Trophoblast cell (in vitro differentiated cells and primary cell): Measurements from ENCODE around the gene GNAL.

Experiments
- DNase-seq, 2 donors: peaks; one replicate each; pipeline ENCODE4 v3.0.0-alpha.2; 2016
- H2AFZ ChIP-seq: 2 replicates; pipeline ENCODE4 v1.6.1; 2013; ENCODE audit warnings: low read length, moderate library complexity, mild to moderate bottlenecking; ENCODE audit not compliant: insufficient read depth, poor library complexity
- H2AK5ac ChIP-seq: 2 replicates; pipeline ENCODE4 v1.6.1; 2013; ENCODE audit warnings: mild to moderate bottlenecking, low read length
- H2BK120ac ChIP-seq: 2 replicates; pipeline ENCODE4 v1.6.1; 2013; ENCODE audit warnings: low read length, mild to moderate bottlenecking, moderate library complexity; ENCODE audit not compliant: insufficient read depth, poor library complexity
- H2BK12ac ChIP-seq: 2 replicates; pipeline ENCODE4 v1.6.1; 2013; ENCODE audit warnings: mild to moderate bottlenecking, low read length, moderate library complexity
- H2BK5ac ChIP-seq: 2 replicates; pipeline ENCODE4 v1.6.1; 2013; ENCODE audit warnings: low read length, low read depth, moderate library complexity, mild to moderate bottlenecking; ENCODE audit not compliant: poor library complexity
- H3K14ac ChIP-seq: 2 replicates; pipeline ENCODE4 v1.6.1; 2013; ENCODE audit warnings: mild to moderate bottlenecking, low read length
- H3K18ac ChIP-seq: 2 replicates; pipeline ENCODE4 v1.6.1; 2013; ENCODE audit warnings: mild to moderate bottlenecking, low read length
- H3K23ac ChIP-seq: 2 replicates; pipeline ENCODE4 v1.6.1; 2013; ENCODE audit warnings: low read length
- H3K27ac ChIP-seq: 2 replicates; pipeline ENCODE4 v1.5.1; 2013; ENCODE audit warnings: low read depth, mild to moderate bottlenecking, inconsistent platforms, low read length, moderate library complexity
- H3K27me3 ChIP-seq: 2 replicates; pipeline ENCODE4 v1.6.1; 2013; ENCODE audit warnings: inconsistent platforms, mild to moderate bottlenecking, low read length, moderate library complexity; ENCODE audit not compliant: insufficient read depth
- H3K36me3 ChIP-seq, 2 experiments: 1 replicate in 1 of 2; 2 replicates in 1 of 2; pipeline ENCODE4 v1.6.1; 2013; ENCODE audit warnings: low read length in 2 of 2, mild to moderate bottlenecking in 2 of 2, moderate library complexity in 1 of 2; ENCODE audit not compliant: insufficient read depth in 2 of 2, control insufficient read depth in 1 of 2
- H3K4ac ChIP-seq: 2 replicates; pipeline ENCODE4 v1.6.1; 2013; ENCODE audit warnings: low read depth, mild to moderate bottlenecking, low read length, moderate library complexity
- H3K4me1 ChIP-seq, 2 experiments: 1 replicate in 1 of 2; 2 replicates in 1 of 2; pipeline ENCODE4 v1.6.1; 2013; ENCODE audit warnings: low read length in 2 of 2, mild to moderate bottlenecking in 2 of 2, moderate library complexity in 1 of 2; ENCODE audit not compliant: insufficient read depth in 2 of 2, control insufficient read depth in 1 of 2
- H3K4me2 ChIP-seq: 2 replicates; pipeline ENCODE4 v1.6.1; 2013; ENCODE audit warnings: inconsistent platforms, mild to moderate bottlenecking, low read length, moderate library complexity
- H3K4me3 ChIP-seq: 2 replicates; pipeline ENCODE4 v1.5.1; 2013; ENCODE audit warnings: mild to moderate bottlenecking, low read depth, low read length, inconsistent platforms
- H3K79me1 ChIP-seq: one replicate; pipeline ENCODE4 v1.6.1; 2013; ENCODE audit warnings: low read length
- H3K79me2 ChIP-seq: 2 replicates; pipeline ENCODE4 v1.6.1; 2013; ENCODE audit warnings: low read length, mild to moderate bottlenecking; ENCODE audit not compliant: control insufficient read depth, insufficient read depth, poor library complexity
- H3K9ac ChIP-seq: 2 replicates; pipeline ENCODE4 v1.6.1; 2013; ENCODE audit warnings: mild to moderate bottlenecking, low read length
- H3K9me3 ChIP-seq: 2 replicates; pipeline ENCODE4 v1.6.1; 2013; ENCODE audit warnings: low read depth, mild to moderate bottlenecking, control low read depth, inconsistent platforms, low read length; ENCODE audit not compliant: insufficient read depth
- H4K12ac ChIP-seq: 2 replicates; pipeline ENCODE4 v1.6.1; 2013; ENCODE audit warnings: low read depth, mild to moderate bottlenecking, low read length, moderate library complexity
- H4K8ac ChIP-seq: 2 replicates; pipeline ENCODE4 v1.6.1; 2013; ENCODE audit warnings: low read depth, mild to moderate bottlenecking, low read length, moderate library complexity
- H4K91ac ChIP-seq: one replicate; pipeline ENCODE4 v1.6.1; 2013; ENCODE audit warnings: low read depth, mild to moderate bottlenecking, low read length, moderate library complexity
- WGBS: extraction: QIAGEN DNeasy Blood & Tissue Kit; methylation state at CpG from one replicate; pipeline ENCODE4 v1.1.7; 2013; ENCODE audit warnings: missing lambda C conversion rate; ENCODE audit not compliant: insufficient read length, insufficient coverage; ENCODE audit errors: extremely low coverage; 5-methylcytosine and 5-hydroxymethylcytosine counted together

The GNAL gene

DNA sequence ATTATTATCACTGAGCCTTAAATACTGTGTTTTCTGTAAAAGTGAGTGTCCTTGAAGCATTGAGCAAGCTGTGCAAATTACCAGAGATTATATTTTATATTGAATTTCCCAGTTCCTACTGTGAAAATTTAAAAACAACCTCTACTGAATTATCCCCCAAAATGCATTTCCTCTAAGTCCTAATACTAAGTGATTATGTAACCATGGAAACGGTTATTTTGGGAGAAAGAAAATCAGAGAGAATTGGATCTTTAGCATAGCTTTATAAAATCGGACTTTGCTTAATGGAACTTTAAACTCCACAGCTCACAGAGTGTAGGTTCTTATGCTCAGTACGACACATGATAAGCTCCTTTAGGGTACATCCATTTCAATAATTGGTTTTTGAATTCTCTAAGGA is 142.9 kb downstream of the GNAL start:
- Histone ChIP-seq H2BK120ac (no peak overlapping the region), H2BK5ac (no peak overlapping the region), H2AFZ (no peak overlapping the region), H3K4me2 (no peak overlapping the region), H4K91ac (no peak overlapping the region), H2AK5ac (no peak overlapping the region), H3K9me3 (no peaks in the 10 kb centered on the region), H4K12ac (no peak overlapping the region), H3K27ac (no peak overlapping the region), H3K4me1 (peaks cover 0 to 3% of the 10 kb centered on the region in 2 experiments), H3K27me3 (no peaks in the 10 kb centered on the region), H4K8ac (no peak overlapping the region), H3K9ac (no peak overlapping the region), H3K4me3 (no peak overlapping the region), H3K14ac (no peak overlapping the region), H2BK12ac (no peak overlapping the region), H3K23ac (no peak overlapping the region), H3K79me2 (no peaks in the 10 kb centered on the region), H3K36me3 (no peaks in the 10 kb centered on the region), H3K18ac (no peak overlapping the region), H3K4ac (no peak overlapping the region), H3K79me1 (no peaks in the 10 kb centered on the region)
- no peak for DNase-seq
- WGBS: no CpG with 5 or more reads among the region's 3 CpGs

DNA sequence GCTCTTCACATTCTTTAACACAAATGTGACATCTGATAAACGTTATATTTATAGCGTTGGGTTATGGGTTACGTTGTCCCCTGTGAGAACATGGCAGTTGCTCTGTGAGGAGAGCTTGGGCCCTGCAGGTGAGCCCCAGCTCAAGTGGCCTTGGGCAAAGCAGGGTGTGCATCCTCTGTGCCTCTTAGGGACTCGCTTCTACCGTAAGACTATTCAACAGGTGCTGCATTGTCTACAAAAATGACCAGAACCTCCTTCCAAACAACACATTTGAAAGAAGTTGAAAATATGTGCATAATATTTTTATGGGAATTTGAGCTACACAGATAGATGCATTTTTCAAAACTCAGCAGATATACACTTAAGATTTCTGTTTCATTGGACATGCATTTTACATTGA is 145.7 kb downstream of the GNAL start:
- no peak overlapping the region for H3K18ac ChIP-seq
- no peak overlapping the region for H3K4me3 ChIP-seq
- H3K4me2 ChIP-seq: no peak overlapping the region
- no peak overlapping the region for H2AFZ ChIP-seq
- no peak overlapping the region for H3K4ac ChIP-seq
- no peaks in the 10 kb centered on the region for H3K36me3 ChIP-seq
- H4K91ac ChIP-seq: no peak overlapping the region
- H3K79me1 ChIP-seq: no peaks in the 10 kb centered on the region
- no peaks in the 10 kb centered on the region for H3K9me3 ChIP-seq
- no peak overlapping the region for H3K23ac ChIP-seq
- no peak overlapping the region for H2BK12ac ChIP-seq
- no peak overlapping the region for H4K12ac ChIP-seq
- H3K14ac ChIP-seq: no peak overlapping the region
- H3K27ac ChIP-seq: no peak overlapping the region
- H3K4me1 ChIP-seq: peaks cover 0 to 3% of the 10 kb centered on the region in 2 experiments
- H4K8ac ChIP-seq: no peak overlapping the region
- H2BK120ac ChIP-seq: no peak overlapping the region
- H3K9ac ChIP-seq: no peak overlapping the region
- no peaks in the 10 kb centered on the region for H3K27me3 ChIP-seq
- H3K79me2 ChIP-seq: no peaks in the 10 kb centered on the region
- DNase-seq: no peak
- H2BK5ac ChIP-seq: no peak overlapping the region
- no CpG with 5 or more reads among the region's 5 CpGs for WGBS
- H2AK5ac ChIP-seq: no peak overlapping the region

DNA sequence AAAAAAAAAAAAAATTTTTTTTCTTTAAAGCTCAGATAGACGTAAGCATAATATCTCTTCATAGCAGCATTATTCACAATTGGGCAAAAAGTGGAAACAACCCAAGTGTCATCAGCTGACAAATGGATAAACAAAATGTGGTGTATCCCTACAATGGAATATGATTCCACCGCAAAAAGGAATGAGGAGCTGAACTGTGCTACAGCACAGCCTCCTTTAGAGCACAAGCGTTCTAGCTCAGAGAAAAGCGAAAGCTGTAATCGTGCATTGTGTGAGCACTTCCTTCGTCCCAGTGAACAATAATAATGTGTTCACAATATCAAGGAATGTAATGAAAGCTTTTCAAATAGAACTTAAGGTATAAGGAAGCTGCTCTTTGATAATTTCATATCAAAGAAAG is 150.5 kb downstream of the GNAL start:
- H4K8ac ChIP-seq: no peak overlapping the region
- no CpG with 5 or more reads among the region's 6 CpGs for WGBS
- DNase-seq: no peak

DNA sequence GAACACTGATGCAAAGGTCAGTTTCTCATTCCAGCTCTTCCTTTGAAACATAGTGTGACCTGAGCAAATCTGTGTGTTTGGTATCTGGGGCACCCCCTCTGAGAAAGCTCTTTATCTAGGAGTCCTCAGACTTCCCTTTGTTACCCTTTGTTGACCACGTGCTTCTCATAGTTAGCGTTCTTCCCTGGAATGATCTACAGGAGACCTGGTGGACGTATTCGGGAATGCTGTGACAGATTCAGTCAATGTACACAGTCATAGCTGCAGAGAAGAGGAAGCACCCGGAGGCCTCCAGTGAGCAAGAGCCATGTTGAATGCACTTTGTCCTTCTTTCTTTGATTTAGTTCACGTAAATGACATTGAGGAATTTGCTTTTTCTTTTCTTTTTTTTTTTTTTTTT is 151.4 kb downstream of the GNAL start:
- no peaks in the 10 kb centered on the region for H3K36me3 ChIP-seq
- no peaks in the 10 kb centered on the region for H3K79me1 ChIP-seq
- H3K4me1 ChIP-seq: peaks cover 0 to 3% of the 10 kb centered on the region in 2 experiments
- no peak overlapping the region for H3K14ac ChIP-seq
- no peak overlapping the region for H3K18ac ChIP-seq
- no peak overlapping the region for H4K91ac ChIP-seq
- WGBS: no CpG with 5 or more reads among the region's 6 CpGs
- H3K4me2 ChIP-seq: no peak overlapping the region
- DNase-seq: peak; percentile 61 to 66
- no peak overlapping the region for H3K9ac ChIP-seq
- H3K27ac ChIP-seq: no peak overlapping the region
- no peaks in the 10 kb centered on the region for H3K9me3 ChIP-seq
- no peak overlapping the region for H2BK120ac ChIP-seq
- H3K4ac ChIP-seq: no peak overlapping the region
- H2BK12ac ChIP-seq: no peak overlapping the region
- H2BK5ac ChIP-seq: no peak overlapping the region
- H2AFZ ChIP-seq: no peak overlapping the region
- no peaks in the 10 kb centered on the region for H3K27me3 ChIP-seq
- H2AK5ac ChIP-seq: no peak overlapping the region
- no peak overlapping the region for H4K8ac ChIP-seq
- no peaks in the 10 kb centered on the region for H3K79me2 ChIP-seq
- no peak overlapping the region for H3K23ac ChIP-seq
- no peak overlapping the region for H3K4me3 ChIP-seq
- H4K12ac ChIP-seq: no peak overlapping the region

More for the DNA sequence above, 150.5 kb downstream of the GNAL start:
- Histone ChIP-seq H3K27me3 (no peaks in the 10 kb centered on the region), H2AFZ (no peak overlapping the region), H3K27ac (no peak overlapping the region), H2AK5ac (no peak overlapping the region), H3K4ac (no peak overlapping the region), H3K79me2 (no peaks in the 10 kb centered on the region), H3K4me1 (peaks cover 0 to 3% of the 10 kb centered on the region in 2 experiments), H3K9me3 (no peaks in the 10 kb centered on the region), H2BK120ac (no peak overlapping the region), H2BK12ac (no peak overlapping the region), H3K14ac (no peak overlapping the region), H3K18ac (no peak overlapping the region), H3K79me1 (no peaks in the 10 kb centered on the region), H4K12ac (no peak overlapping the region), H3K4me3 (no peak overlapping the region), H4K91ac (no peak overlapping the region), H3K9ac (no peak overlapping the region), H3K4me2 (no peak overlapping the region), H3K36me3 (no peaks in the 10 kb centered on the region), H2BK5ac (no peak overlapping the region), H3K23ac (no peak overlapping the region)
